T-cell (primary cell): ENCODE results near the gene IRF2. TPM values are rescaled to one million over a fixed set of nuclear protein-coding genes. Genes with fewer than 3 reads are reported as not detected.

Experiments
- ATAC-seq, 4 experiments: fragments of 200-7000 bp in 3 of 4; fragments of 150-1000 bp in 1 of 4; cut with Tn5 transposase; replicated peaks in 1 of 4; 1 replicate in 3 of 4; 2 replicates in 1 of 4; pipeline ENCODE4 v1.10.0; 2021; ENCODE audit warnings: moderate library complexity in 3 of 4, mild to moderate bottlenecking in 2 of 4, moderate number of reproducible peaks in 1 of 4
- CTCF ChIA-PET, 2 donors: fragments of 300-600 bp; sonication (Branson Sonifier 250); formaldehyde crosslinking; loops; one replicate each; lab custom pipeline; 2022; ENCODE audit warnings: antibody characterized with exemption in 2 of 2; lab: Charles Lee
- POLR2A ChIA-PET, 2 donors: fragments of 300-600 bp; sonication (Branson Sonifier 250); formaldehyde crosslinking; loops; one replicate each; lab custom pipeline; 2022; ENCODE audit warnings: antibody characterized with exemption in 2 of 2; lab: Charles Lee
- DNase-seq, 35 experiments: peaks; one replicate each; pipeline versions ENCODE4 v3.0.0 to v3.0.0-alpha.2; 2013 to 2023
- H3K27ac ChIP-seq: one replicate; pipeline ENCODE4 v1.5.1; 2013; ENCODE audit warnings: low read length
- H3K27me3 ChIP-seq, 2 experiments: replicated peaks in 1 of 2; 1 replicate in 1 of 2; 2 replicates in 1 of 2; pipeline versions ENCODE4 v1.6.1 to v1.7.0; 2013; ENCODE audit warnings: low read length in 1 of 2, mixed read lengths in 1 of 2; ENCODE audit not compliant: control insufficient read depth in 2 of 2, insufficient read depth in 2 of 2; ENCODE audit errors: extremely low read depth in 1 of 2
- H3K36me3 ChIP-seq, 2 donors: 1 replicate in 1 of 2; 2 replicates in 1 of 2; pipeline versions ENCODE4 v1.6.1 to v1.7.0; 2013; ENCODE audit warnings: low read length in 1 of 2; ENCODE audit not compliant: control insufficient read depth in 2 of 2, insufficient read depth in 1 of 2; ENCODE audit errors: extremely low read depth in 1 of 2
- H3K4me1 ChIP-seq, 2 experiments: 1 replicate in 1 of 2; 2 replicates in 1 of 2; pipeline versions ENCODE4 v1.6.1 to v1.7.0; 2013; ENCODE audit warnings: low read length in 2 of 2, mixed read lengths in 1 of 2; ENCODE audit not compliant: insufficient read depth in 2 of 2, control insufficient read depth in 1 of 2; ENCODE audit errors: extremely low read depth in 1 of 2
- H3K4me3 ChIP-seq, 2 donors: 1 replicate in 1 of 2; 2 replicates in 1 of 2; pipeline versions ENCODE4 v1.5.1 to v1.7.0; 2013; ENCODE audit warnings: mild to moderate bottlenecking in 2 of 2, low read length in 1 of 2, moderate library complexity in 1 of 2; ENCODE audit not compliant: control insufficient read depth in 1 of 2; ENCODE audit errors: extremely low read depth in 1 of 2
- H3K9me3 ChIP-seq: 2 replicates; pipeline ENCODE4 v1.7.0; 2013
- H3K27ac Mint-ChIP-seq, 2 donors: one replicate each; pipeline ENCODE4 v1.8.0; 2020 to 2021; ENCODE audit warnings: mild to moderate bottlenecking in 2 of 2, mixed read lengths in 2 of 2
- H3K27me3 Mint-ChIP-seq, 2 donors: one replicate each; pipeline ENCODE4 v1.8.0; 2021 to 2022; ENCODE audit warnings: mixed read lengths in 2 of 2
- H3K36me3 Mint-ChIP-seq: one replicate; pipeline ENCODE4 v1.8.0; 2021; ENCODE audit warnings: mixed read lengths
- H3K4me1 Mint-ChIP-seq, 3 donors: one replicate each; pipeline ENCODE4 v1.8.0; 2020 to 2022; ENCODE audit warnings: mixed read lengths in 3 of 3, mild to moderate bottlenecking in 1 of 3
- H3K4me3 Mint-ChIP-seq, 3 donors: one replicate each; pipeline ENCODE4 v1.8.0; 2020 to 2022; ENCODE audit warnings: mild to moderate bottlenecking in 3 of 3, mixed read lengths in 3 of 3, moderate library complexity in 3 of 3
- H3K9me3 Mint-ChIP-seq, 3 donors: one replicate each; pipeline ENCODE4 v1.8.0; 2020 to 2022; ENCODE audit warnings: mixed read lengths in 3 of 3
- WGBS: methylation state at CpG from one replicate; pipeline ENCODE4 v1.1.5; 2013; ENCODE audit warnings: missing lambda C conversion rate; ENCODE audit not compliant: insufficient coverage; 5-methylcytosine and 5-hydroxymethylcytosine counted together
- total RNA-seq, 35 experiments: library from RNA in 6 of 35; stranded (reverse) in 6 of 35; fragments of 120-200 nt in 1 of 35; gene quantifications; one replicate each; pipeline versions ENCODE4 v1.2.1 to v1.2.4 and lab custom pipeline; 2013 to 2026

Gene IRF2
- total RNA-seq, 5 donors from 2014 or later (not counting 1 experiment from before 2014, with no cell fraction given) = 45.5 to 73.4 (median 59.1) TPM

DNA sequence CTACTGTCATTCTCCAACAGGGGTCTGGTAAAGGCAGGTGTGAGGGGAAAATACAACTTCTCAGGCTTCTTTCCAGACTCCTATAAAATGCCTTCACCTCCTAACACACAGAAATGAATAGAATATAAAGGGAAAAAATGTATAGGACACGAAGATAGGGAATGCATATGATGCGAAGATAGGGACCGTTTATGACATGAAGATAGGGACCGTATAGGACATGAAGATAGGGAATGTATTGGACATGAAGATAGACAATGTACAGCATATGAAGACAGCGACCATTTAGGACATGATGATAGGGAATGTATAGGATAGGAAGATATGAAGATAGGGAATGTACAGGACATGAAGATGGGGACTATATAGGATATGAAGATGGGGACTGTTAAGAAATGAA is 10.5 kb downstream of the IRF2 start:
- ChIA-PET POLR2A (interaction anchor here in 1 of 2 donors (1.0 kb wide), 1 partner anchor 172 kb away, joined by 10 read pairs; no protein-coding TSS in a partner anchor), CTCF (no interaction called here)
- WGBS = 98% methylated on average over 5 of the region's 5 CpGs
- H3K9me3 Mint-ChIP-seq = no peaks in the 10 kb centered on the region
- H3K4me3 Mint-ChIP-seq = no peak overlapping the region
- no peak overlapping the region for H3K27ac ChIP-seq
- peaks cover 88 to 94% (median 91%) of the 10 kb centered on the region in 3 donors for H3K4me1 Mint-ChIP-seq
- H3K36me3 ChIP-seq = peaks cover 0 to 3% of the 10 kb centered on the region in 2 donors
- H3K9me3 ChIP-seq = no peaks in the 10 kb centered on the region
- DNase-seq (no peak), ATAC-seq (no peak)
- peaks cover 9 to 17% of the 10 kb centered on the region in 2 experiments for H3K4me1 ChIP-seq
- no peaks in the 10 kb centered on the region for H3K27me3 ChIP-seq
- H3K36me3 Mint-ChIP-seq = peaks cover 16% of the 10 kb centered on the region
- no peaks in the 10 kb centered on the region for H3K27me3 Mint-ChIP-seq
- H3K27ac Mint-ChIP-seq = peak overlapping the region in 1 of 2 donors; percentile 21
- H3K4me3 ChIP-seq = no peak overlapping the region

- no peak for DNase-seq
- no peak overlapping the region for H3K27ac ChIP-seq
- Mint-ChIP-seq H3K36me3 (peaks cover 17% of the 10 kb centered on the region), H3K9me3 (no peaks in the 10 kb centered on the region), H3K27me3 (no peaks in the 10 kb centered on the region), H3K4me3 (no peak overlapping the region), H3K27ac (peak overlapping the region; percentile 44 to 60), H3K4me1 (peaks cover 90 to 95% (median 91%) of the 10 kb centered on the region in 3 donors)
- no peak for ATAC-seq
- H3K4me3 ChIP-seq = no peak overlapping the region
- no CpG with 5 or more reads among the region's 2 CpGs for WGBS
- ChIA-PET CTCF (no interaction called here), POLR2A (interaction anchor here in 1 of 2 donors (1.0 kb wide), 1 partner anchor 172 kb away, joined by 10 read pairs; no protein-coding TSS in a partner anchor)
- H3K4me1 ChIP-seq = peaks cover 9 to 11% of the 10 kb centered on the region in 2 experiments
- no peaks in the 10 kb centered on the region for H3K27me3 ChIP-seq
- peaks cover 0 to 1% of the 10 kb centered on the region in 2 donors for H3K36me3 ChIP-seq
- H3K9me3 ChIP-seq = no peaks in the 10 kb centered on the region
These were observed 11.2 kb downstream of the IRF2 start for GRCh38 chr4:184463158-184463557.

DNA sequence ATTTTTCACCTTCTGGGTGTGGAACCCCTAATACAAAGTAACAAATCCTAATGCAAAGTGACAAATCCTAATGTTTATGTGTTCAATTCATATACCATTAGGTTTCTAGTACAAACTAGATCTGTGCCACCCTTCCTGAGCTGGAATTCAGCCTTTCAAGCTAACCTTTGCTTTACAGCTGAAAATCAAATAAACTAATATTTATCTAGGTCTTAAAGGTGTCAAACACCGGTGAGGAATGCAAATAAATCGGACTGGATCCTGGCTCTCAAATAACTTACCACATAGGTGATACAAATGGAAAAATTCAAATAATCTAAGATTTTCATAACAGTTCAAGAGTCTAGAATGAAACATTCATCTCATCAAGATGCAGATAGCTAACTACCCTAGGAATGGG is 11.6 kb downstream of the IRF2 start:
- H3K4me1 ChIP-seq = peaks cover 8 to 9% of the 10 kb centered on the region in 2 experiments
- peaks cover 90 to 95% (median 91%) of the 10 kb centered on the region in 3 donors for H3K4me1 Mint-ChIP-seq
- DNase-seq (no peak), ATAC-seq (no peak)
- H3K36me3 ChIP-seq = peaks cover 0 to 6% of the 10 kb centered on the region in 2 donors
- WGBS = no CpG with 5 or more reads among the region's 2 CpGs
- no peaks in the 10 kb centered on the region for H3K27me3 ChIP-seq
- H3K27ac Mint-ChIP-seq = peak overlapping the region; percentile 44 to 60
- no peaks in the 10 kb centered on the region for H3K9me3 Mint-ChIP-seq
- peaks cover 21% of the 10 kb centered on the region for H3K36me3 Mint-ChIP-seq
- ChIA-PET CTCF (interaction anchor here in 1 of 2 donors (0.9 kb wide), 1 partner anchor 12 kb away, joined by 9 read pairs; the partner anchor contains the start of gene IRF2), POLR2A (interaction anchor here in 1 of 2 donors (0.7 to 1.0 kb wide), 2 partner anchors 25 to 173 kb away, joined by 4 to 10 read pairs; no protein-coding TSS in a partner anchor)
- no peak overlapping the region for H3K27ac ChIP-seq
- no peaks in the 10 kb centered on the region for H3K9me3 ChIP-seq
- H3K27me3 Mint-ChIP-seq = no peaks in the 10 kb centered on the region
- H3K4me3 ChIP-seq = no peak overlapping the region
- no peak overlapping the region for H3K4me3 Mint-ChIP-seq

GRCh38 chr4:184461711-184462441 is 12.5 kb downstream of the IRF2 start:
- POLR2A ChIA-PET = interaction anchor here in 1 of 2 donors (0.5 to 0.7 kb wide), 2 partner anchors 24 to 188 kb away, joined by 4 to 5 read pairs; partner anchors contain the start of gene PRIMPOL
- peak overlapping the region in 1 of 3 donors; percentile 41 for H3K4me3 Mint-ChIP-seq
- DNase-seq (no peak), ATAC-seq (no peak)
- no peaks in the 10 kb centered on the region for H3K27me3 Mint-ChIP-seq
- no peaks in the 10 kb centered on the region for H3K9me3 Mint-ChIP-seq
- H3K36me3 Mint-ChIP-seq = peaks cover 15% of the 10 kb centered on the region
- Histone ChIP-seq H3K4me1 (peaks cover 6 to 13% of the 10 kb centered on the region in 2 experiments), H3K36me3 (peaks cover under 1 to 12% of the 10 kb centered on the region in 2 donors), H3K9me3 (no peaks in the 10 kb centered on the region), H3K27me3 (no peaks in the 10 kb centered on the region), H3K27ac (no peak overlapping the region), H3K4me3 (no peak overlapping the region)
- CTCF ChIA-PET = interaction anchor here in 1 of 2 donors (0.9 kb wide), 1 partner anchor 13 kb away, joined by 9 read pairs; the partner anchor contains the start of gene IRF2
- WGBS = 90% methylated on average over 2 of the region's 7 CpGs
- peaks cover 90 to 95% (median 91%) of the 10 kb centered on the region in 3 donors for H3K4me1 Mint-ChIP-seq
- H3K27ac Mint-ChIP-seq = peak overlapping the region; percentile 51 to 82

- Mint-ChIP-seq H3K4me3 (peak overlapping the region in 1 of 3 donors; percentile 39), H3K4me1 (peaks cover 88 to 92% (median 92%) of the 10 kb centered on the region in 3 donors), H3K27ac (peak overlapping the region; percentile 54 to 66), H3K9me3 (no peaks in the 10 kb centered on the region), H3K36me3 (peaks cover 24% of the 10 kb centered on the region), H3K27me3 (no peaks in the 10 kb centered on the region)
- Histone ChIP-seq H3K27me3 (no peaks in the 10 kb centered on the region), H3K27ac (no peak overlapping the region), H3K9me3 (no peaks in the 10 kb centered on the region), H3K4me1 (peaks cover 6 to 13% of the 10 kb centered on the region in 2 experiments), H3K4me3 (no peak overlapping the region), H3K36me3 (peaks cover 6 to 15% of the 10 kb centered on the region in 2 donors)
- POLR2A ChIA-PET = no interaction called here
- no CpG with 5 or more reads among the region's 13 CpGs for WGBS
- ATAC-seq (peak in 1 of 4 experiments; percentile 64), DNase-seq (no peak)
- CTCF ChIA-PET = interaction anchor here in 1 of 2 donors (0.8 kb wide), 2 partner anchors 74 to 802 kb away, joined by 3 read pairs; no protein-coding TSS in a partner anchor
These were observed 13.7 kb downstream of the IRF2 start for GRCh38 chr4:184460499-184461285.
